HepG2 (cell line): ENCODE results near the gene ARHGAP9. TPM values are rescaled to one million over a fixed set of nuclear protein-coding genes. Genes with fewer than 3 reads are reported as not detected.

Experiments used
- ATAC-seq: fragments of 200-7000 bp; cut with Tn5 transposase; 3 replicates; pipeline ENCODE4 v1.9.1; 2020; ENCODE audit warnings: mild to moderate bottlenecking, moderate library complexity
- BruUV-seq: library from RNA; stranded (reverse); fragments of 400-500 nt; replicated peaks from 2 replicates; lab custom pipeline; 2021; lab: Mats Ljungman, UMichigan
- CTCF ChIA-PET: fragments of 300-600 bp; formaldehyde crosslinking; extraction: SDS; loops from one replicate; lab custom pipeline; 2021; ENCODE audit warnings: low total read pairs, inconsistent platforms, low intra/inter-chr PET ratio; lab: Yijun Ruan, JAX
- POLR2A ChIA-PET: fragments of 350-600 bp; sonication (Branson Sonifier 250); formaldehyde crosslinking; loops from one replicate; lab custom pipeline; 2020; ENCODE audit warnings: antibody characterized with exemption, inconsistent platforms; lab: Yijun Ruan, JAX
- DNase-seq: peaks from one replicate; pipeline ENCODE4 v3.0.0-alpha.2; 2015; ENCODE audit warnings: low spot score
- FAIRE-seq: peaks from 3 replicates; lab custom pipeline; 2011; peaks lifted over from hg19 to GRCh38; lab: Jason Lieb, UNC
- H2AFZ ChIP-seq: one replicate; pipeline ENCODE4 v1.6.1; 2011; ENCODE audit warnings: low read length, inconsistent platforms
- H3K27ac ChIP-seq: fragments of 300-600 bp; 3 replicates; pipeline ENCODE4 v1.8.0; 2011; ENCODE audit warnings: mixed run types, mild to moderate bottlenecking, mixed read lengths, low read length, inconsistent platforms; ENCODE audit not compliant: insufficient read depth; ENCODE audit errors: extremely low read length
- H3K27me3 ChIP-seq, 2 experiments: fragments of 200-600 bp in 1 of 2; 2 replicates in 1 of 2; 3 replicates in 1 of 2; pipeline versions ENCODE4 v1.6.0 to v1.8.0; 2011; ENCODE audit warnings: low read length in 2 of 2, mild to moderate bottlenecking in 2 of 2, moderate library complexity in 2 of 2, inconsistent platforms in 1 of 2; ENCODE audit not compliant: insufficient read depth in 2 of 2, control insufficient read depth in 1 of 2
- H3K36me3 ChIP-seq, 2 experiments: fragments of 200-600 bp in 1 of 2; replicated peaks in 1 of 2; 2 replicates in 1 of 2; 3 replicates in 1 of 2; pipeline versions ENCODE4 v1.5.1 to v1.8.0; 2011; ENCODE audit warnings: low read length in 2 of 2, inconsistent platforms in 1 of 2; ENCODE audit not compliant: insufficient read depth in 2 of 2, control insufficient read depth in 1 of 2
- H3K4me1 ChIP-seq: 2 replicates; pipeline ENCODE4 v1.5.1; 2012; ENCODE audit warnings: low read length, inconsistent platforms; ENCODE audit not compliant: insufficient read depth
- H3K4me2 ChIP-seq: 2 replicates; pipeline ENCODE4 v1.6.0; 2011; ENCODE audit warnings: low read depth, low read length, inconsistent platforms
- H3K4me3 ChIP-seq, 3 experiments: fragments of 200-600 bp in 1 of 3; sonication (generic), shearing (Covaris generic) in 1 of 3; replicated peaks in 1 of 3; 2 replicates each; pipeline ENCODE4 v1.5.1; 2011 to 2016; ENCODE audit warnings: low read length in 3 of 3, inconsistent platforms in 2 of 3, low read depth in 2 of 3, mild to moderate bottlenecking in 2 of 3, control low read depth in 1 of 3, mixed read lengths in 1 of 3; ENCODE audit not compliant: insufficient read depth in 1 of 3
- H3K79me2 ChIP-seq: one replicate; pipeline ENCODE4 v1.6.1; 2011; ENCODE audit warnings: low read length, inconsistent platforms; ENCODE audit not compliant: insufficient read depth
- H3K9ac ChIP-seq: 2 replicates; pipeline ENCODE4 v1.6.0; 2011; ENCODE audit warnings: mild to moderate bottlenecking, low read depth, low read length, inconsistent platforms; ENCODE audit not compliant: insufficient read depth
- H3K9me3 ChIP-seq: 2 replicates; pipeline ENCODE4 v1.5.1; 2012; ENCODE audit warnings: mild to moderate bottlenecking, low read length
- H4K20me1 ChIP-seq: 2 replicates; pipeline ENCODE4 v1.6.0; 2011; ENCODE audit warnings: inconsistent platforms, mild to moderate bottlenecking, low read length, moderate library complexity; ENCODE audit not compliant: insufficient read depth
- CC2D1A ChIP-seq: sonication (generic); formaldehyde crosslinking; IDR thresholded peaks from 2 replicates; pipeline ENCODE4 v1.8.1; 2023; ENCODE audit warnings: mild to moderate bottlenecking, missing genetic modification reagents
- MEF2D ChIP-seq: sonication (generic); formaldehyde crosslinking; IDR thresholded peaks from 2 replicates; pipeline ENCODE4 v1.5.1; 2020; ENCODE audit warnings: mild to moderate bottlenecking, missing genetic modification reagents
- TARDBP ChIP-seq: sonication (generic); formaldehyde crosslinking; IDR thresholded peaks from 2 replicates; pipeline ENCODE4 v1.8.0; 2022; ENCODE audit warnings: mild to moderate bottlenecking, missing genetic modification reagents
- ZBTB26 ChIP-seq: IDR thresholded peaks from 2 replicates; pipeline ENCODE4 v1.6.1; 2016; ENCODE audit warnings: missing compliant biosample characterization, missing genetic modification reagents, borderline replicate concordance
- ZMYM2 ChIP-seq: sonication (generic); formaldehyde crosslinking; IDR thresholded peaks from 2 replicates; pipeline ENCODE4 v1.8.0; 2022; ENCODE audit warnings: mild to moderate bottlenecking, missing genetic modification reagents
- ZNF124 ChIP-seq: sonication (generic); formaldehyde crosslinking; IDR thresholded peaks from 2 replicates; pipeline ENCODE4 v1.4.0; 2020; ENCODE audit warnings: missing genetic modification reagents
- ZNF224 ChIP-seq: sonication (generic); formaldehyde crosslinking; IDR thresholded peaks from 2 replicates; pipeline ENCODE4 v1.5.0; 2020; ENCODE audit warnings: mild to moderate bottlenecking, missing genetic modification reagents
- ZNF549 ChIP-seq: sonication (generic); formaldehyde crosslinking; IDR thresholded peaks from 2 replicates; pipeline ENCODE4 v1.5.0; 2020; ENCODE audit warnings: missing genetic modification reagents
- WGBS: methylation state at CpG from one replicate; pipeline ENCODE4 v1.1.6; 2017; ENCODE audit warnings: low lambda C conversion rate; 5-methylcytosine and 5-hydroxymethylcytosine counted together
- in situ Hi-C: cut with HindIII; loops from 2 replicates; pipeline ENCODE4 v1.10.0; 2017; ENCODE audit warnings: low pct_unique_long_range_greater_than_20kb; ENCODE audit not compliant: extremely low pct_ligation_motif_present
- intact Hi-C: fragments of 100-400 bp; cut with micrococcal nuclease; formaldehyde crosslinking; loops from one replicate; pipeline ENCODE4 v1.10.0; 2022; ENCODE audit not compliant: unreplicated experiment
- polyA plus RNA-seq, 8 experiments: library from polyadenylated mRNA; depleted of rRNA in 3 of 8; stranded (reverse) in 7 of 8; unstranded in 1 of 8; fragments of >200 nt; fragmentation: Illumina TruSeq in 4 of 8; extraction: Trizol in 4 of 8; gene quantifications; 2 replicates each; pipeline versions ENCODE4 v1.2.1 to v1.2.3, GENCODE V29; 2011 to 2016; ENCODE audit warnings: low read depth in 4 of 8, missing spikeins in 1 of 8, mixed read lengths in 1 of 8; ENCODE audit not compliant: insufficient read depth in 1 of 8
- total RNA-seq, 5 experiments: library from RNA; depleted of rRNA; stranded (reverse); fragments of >200 nt; fragmentation: Illumina TruSeq; extraction: Trizol; gene quantifications; 2 replicates each; pipeline ENCODE4 v1.2.3, GENCODE V29; 2016; ENCODE audit warnings: low read depth in 1 of 5
- TF ChIP-seq, protein P1 (sequence below): sonication (generic); formaldehyde crosslinking; IDR thresholded peaks from 2 replicates; pipeline ENCODE4 v1.4.0; 2020; ENCODE audit warnings: missing genetic modification reagents
- TF ChIP-seq, protein P2 (sequence below): sonication (generic); formaldehyde crosslinking; IDR thresholded peaks from 2 replicates; pipeline ENCODE4 v1.5.0; 2020; ENCODE audit warnings: mild to moderate bottlenecking, missing genetic modification reagents

ARHGAP9 gene
- total and polyA plus RNA-seq, 2 of the 13 experiments (the other 11 are each of a cell fraction or from before 2014, with no cell fraction given): 0.18 to 1.2 TPM

- Histone ChIP-seq H3K27me3 (no peaks in the 10 kb centered on the region), H3K4me3 (no peak overlapping the region), H3K4me1 (peaks cover 10% of the 10 kb centered on the region), H4K20me1 (no peaks in the 10 kb centered on the region), H3K27ac (no peak overlapping the region), H3K79me2 (no peaks in the 10 kb centered on the region), H3K9me3 (no peaks in the 10 kb centered on the region), H3K36me3 (peaks cover 17 to 48% of the 10 kb centered on the region in 2 experiments; a peak in 4 of 5 replicates), H2AFZ (no peak overlapping the region), H3K4me2 (no peak overlapping the region), H3K9ac (no peak overlapping the region)
- 95% methylated on average over 4 of the region's 4 CpGs for WGBS
- ChIA-PET CTCF (no interaction called here), POLR2A (interaction anchor here (9.0 kb wide), 1 partner anchor 19 kb away, joined by 90 read pairs; the partner anchor contains the start of gene DDIT3)
- TF ChIP-seq ZNF124 (CRISPR knock-in tag) (no peak), ZBTB26 (CRISPR knock-in tag) (no peak), ZNF549 (no peak), ZNF224 (no peak), MEF2D (CRISPR knock-in tag) (no peak), ZMYM2 (CRISPR knock-in tag) (no peak), CC2D1A (CRISPR knock-in tag) (no peak), TARDBP (CRISPR knock-in tag) (no peak)
- TF ChIP-seq, protein P1, sequence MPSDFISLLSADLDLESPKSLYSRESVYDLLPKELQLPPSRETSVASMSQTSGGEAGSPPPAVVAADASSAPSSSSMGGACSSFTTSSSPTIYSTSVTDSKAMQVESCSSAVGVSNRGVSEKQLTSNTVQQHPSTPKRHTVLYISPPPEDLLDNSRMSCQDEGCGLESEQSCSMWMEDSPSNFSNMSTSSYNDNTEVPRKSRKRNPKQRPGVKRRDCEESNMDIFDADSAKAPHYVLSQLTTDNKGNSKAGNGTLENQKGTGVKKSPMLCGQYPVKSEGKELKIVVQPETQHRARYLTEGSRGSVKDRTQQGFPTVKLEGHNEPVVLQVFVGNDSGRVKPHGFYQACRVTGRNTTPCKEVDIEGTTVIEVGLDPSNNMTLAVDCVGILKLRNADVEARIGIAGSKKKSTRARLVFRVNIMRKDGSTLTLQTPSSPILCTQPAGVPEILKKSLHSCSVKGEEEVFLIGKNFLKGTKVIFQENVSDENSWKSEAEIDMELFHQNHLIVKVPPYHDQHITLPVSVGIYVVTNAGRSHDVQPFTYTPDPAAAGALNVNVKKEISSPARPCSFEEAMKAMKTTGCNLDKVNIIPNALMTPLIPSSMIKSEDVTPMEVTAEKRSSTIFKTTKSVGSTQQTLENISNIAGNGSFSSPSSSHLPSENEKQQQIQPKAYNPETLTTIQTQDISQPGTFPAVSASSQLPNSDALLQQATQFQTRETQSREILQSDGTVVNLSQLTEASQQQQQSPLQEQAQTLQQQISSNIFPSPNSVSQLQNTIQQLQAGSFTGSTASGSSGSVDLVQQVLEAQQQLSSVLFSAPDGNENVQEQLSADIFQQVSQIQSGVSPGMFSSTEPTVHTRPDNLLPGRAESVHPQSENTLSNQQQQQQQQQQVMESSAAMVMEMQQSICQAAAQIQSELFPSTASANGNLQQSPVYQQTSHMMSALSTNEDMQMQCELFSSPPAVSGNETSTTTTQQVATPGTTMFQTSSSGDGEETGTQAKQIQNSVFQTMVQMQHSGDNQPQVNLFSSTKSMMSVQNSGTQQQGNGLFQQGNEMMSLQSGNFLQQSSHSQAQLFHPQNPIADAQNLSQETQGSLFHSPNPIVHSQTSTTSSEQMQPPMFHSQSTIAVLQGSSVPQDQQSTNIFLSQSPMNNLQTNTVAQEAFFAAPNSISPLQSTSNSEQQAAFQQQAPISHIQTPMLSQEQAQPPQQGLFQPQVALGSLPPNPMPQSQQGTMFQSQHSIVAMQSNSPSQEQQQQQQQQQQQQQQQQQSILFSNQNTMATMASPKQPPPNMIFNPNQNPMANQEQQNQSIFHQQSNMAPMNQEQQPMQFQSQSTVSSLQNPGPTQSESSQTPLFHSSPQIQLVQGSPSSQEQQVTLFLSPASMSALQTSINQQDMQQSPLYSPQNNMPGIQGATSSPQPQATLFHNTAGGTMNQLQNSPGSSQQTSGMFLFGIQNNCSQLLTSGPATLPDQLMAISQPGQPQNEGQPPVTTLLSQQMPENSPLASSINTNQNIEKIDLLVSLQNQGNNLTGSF (CRISPR knock-in tag): no peak
- TF ChIP-seq, protein P2, sequence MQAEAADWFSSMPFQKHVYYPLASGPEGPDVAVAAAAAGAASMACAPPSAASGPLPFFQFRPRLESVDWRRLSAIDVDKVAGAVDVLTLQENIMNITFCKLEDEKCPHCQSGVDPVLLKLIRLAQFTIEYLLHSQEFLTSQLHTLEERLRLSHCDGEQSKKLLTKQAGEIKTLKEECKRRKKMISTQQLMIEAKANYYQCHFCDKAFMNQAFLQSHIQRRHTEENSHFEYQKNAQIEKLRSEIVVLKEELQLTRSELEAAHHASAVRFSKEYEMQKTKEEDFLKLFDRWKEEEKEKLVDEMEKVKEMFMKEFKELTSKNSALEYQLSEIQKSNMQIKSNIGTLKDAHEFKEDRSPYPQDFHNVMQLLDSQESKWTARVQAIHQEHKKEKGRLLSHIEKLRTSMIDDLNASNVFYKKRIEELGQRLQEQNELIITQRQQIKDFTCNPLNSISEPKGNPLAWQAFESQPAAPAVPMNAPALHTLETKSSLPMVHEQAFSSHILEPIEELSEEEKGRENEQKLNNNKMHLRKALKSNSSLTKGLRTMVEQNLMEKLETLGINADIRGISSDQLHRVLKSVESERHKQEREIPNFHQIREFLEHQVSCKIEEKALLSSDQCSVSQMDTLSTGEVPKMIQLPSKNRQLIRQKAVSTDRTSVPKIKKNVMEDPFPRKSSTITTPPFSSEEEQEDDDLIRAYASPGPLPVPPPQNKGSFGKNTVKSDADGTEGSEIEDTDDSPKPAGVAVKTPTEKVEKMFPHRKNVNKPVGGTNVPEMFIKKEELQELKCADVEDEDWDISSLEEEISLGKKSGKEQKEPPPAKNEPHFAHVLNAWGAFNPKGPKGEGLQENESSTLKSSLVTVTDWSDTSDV (CRISPR knock-in tag): no peak
- in situ Hi-C loops: no loop called here
- FAIRE-seq (no peak), DNase-seq (no peak), ATAC-seq (no peak)
- no TSS peak for BruUV-seq
- intact Hi-C loops: no loop called here
Measured at GRCh38 chr12:57498571-57498970, 18.9 kb upstream of the ARHGAP9 start.
